Fibroblast of the aortic adventitia (primary cell): ENCODE data around the gene MRS2. TPM values are rescaled to one million over a fixed set of nuclear protein-coding genes. Genes with fewer than 3 reads are reported as not detected.
"Not testable (repeated sequence)": the region's sequence is repeated elsewhere in the genome, so short reads cannot be mapped to it uniquely, and the experiment has no call there.

Experiments
- DNase-seq: peaks from one replicate; pipeline ENCODE4 v3.0.0-alpha.2; 2010; ENCODE audit warnings: low read depth
- H3K4me3 ChIP-seq: 2 replicates; pipeline ENCODE4 v1.5.1; 2011; ENCODE audit warnings: low read depth, mild to moderate bottlenecking, control low read depth, low read length, moderate library complexity
- total RNA-seq: library from RNA; depleted of rRNA; stranded (reverse); fragments of >200 nt; gene quantifications from 2 replicates; pipeline ENCODE4 v1.2.3, GENCODE V29; 2012; ENCODE audit warnings: low replicate concordance
- TF ChIP-seq, protein P1 (sequence below): IDR thresholded peaks from 2 replicates; pipeline ENCODE4 v1.5.1; 2011; ENCODE audit warnings: mild to moderate bottlenecking, low read length, control low read depth, inconsistent platforms; ENCODE audit not compliant: insufficient read depth

Gene MRS2
- total RNA-seq, 1 donor: 18.3 TPM

DNA sequence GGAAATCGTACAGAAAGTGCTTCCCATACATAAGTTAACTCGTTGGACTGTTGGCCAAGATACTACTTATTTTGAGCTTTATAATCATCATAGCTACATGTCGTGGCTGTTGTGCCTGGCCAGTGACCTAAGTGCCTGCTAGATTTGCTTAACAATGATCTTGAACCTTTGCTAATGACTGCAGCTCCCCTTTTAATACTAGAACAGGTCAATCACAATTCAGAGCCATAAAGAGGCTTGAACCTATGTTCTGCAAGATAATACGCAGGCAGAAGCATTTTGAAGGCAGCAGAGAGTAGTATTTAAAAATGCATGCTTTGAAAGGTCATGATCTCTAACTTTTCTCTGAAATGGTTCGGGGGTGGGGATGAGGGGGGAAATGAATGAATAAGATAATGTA, 2.5 kb downstream of the MRS2 start:
- DNase-seq: no peak
- TF ChIP-seq, protein P1, sequence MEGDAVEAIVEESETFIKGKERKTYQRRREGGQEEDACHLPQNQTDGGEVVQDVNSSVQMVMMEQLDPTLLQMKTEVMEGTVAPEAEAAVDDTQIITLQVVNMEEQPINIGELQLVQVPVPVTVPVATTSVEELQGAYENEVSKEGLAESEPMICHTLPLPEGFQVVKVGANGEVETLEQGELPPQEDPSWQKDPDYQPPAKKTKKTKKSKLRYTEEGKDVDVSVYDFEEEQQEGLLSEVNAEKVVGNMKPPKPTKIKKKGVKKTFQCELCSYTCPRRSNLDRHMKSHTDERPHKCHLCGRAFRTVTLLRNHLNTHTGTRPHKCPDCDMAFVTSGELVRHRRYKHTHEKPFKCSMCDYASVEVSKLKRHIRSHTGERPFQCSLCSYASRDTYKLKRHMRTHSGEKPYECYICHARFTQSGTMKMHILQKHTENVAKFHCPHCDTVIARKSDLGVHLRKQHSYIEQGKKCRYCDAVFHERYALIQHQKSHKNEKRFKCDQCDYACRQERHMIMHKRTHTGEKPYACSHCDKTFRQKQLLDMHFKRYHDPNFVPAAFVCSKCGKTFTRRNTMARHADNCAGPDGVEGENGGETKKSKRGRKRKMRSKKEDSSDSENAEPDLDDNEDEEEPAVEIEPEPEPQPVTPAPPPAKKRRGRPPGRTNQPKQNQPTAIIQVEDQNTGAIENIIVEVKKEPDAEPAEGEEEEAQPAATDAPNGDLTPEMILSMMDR: no peak
- H3K4me3 ChIP-seq: no peak overlapping the region

DNA sequence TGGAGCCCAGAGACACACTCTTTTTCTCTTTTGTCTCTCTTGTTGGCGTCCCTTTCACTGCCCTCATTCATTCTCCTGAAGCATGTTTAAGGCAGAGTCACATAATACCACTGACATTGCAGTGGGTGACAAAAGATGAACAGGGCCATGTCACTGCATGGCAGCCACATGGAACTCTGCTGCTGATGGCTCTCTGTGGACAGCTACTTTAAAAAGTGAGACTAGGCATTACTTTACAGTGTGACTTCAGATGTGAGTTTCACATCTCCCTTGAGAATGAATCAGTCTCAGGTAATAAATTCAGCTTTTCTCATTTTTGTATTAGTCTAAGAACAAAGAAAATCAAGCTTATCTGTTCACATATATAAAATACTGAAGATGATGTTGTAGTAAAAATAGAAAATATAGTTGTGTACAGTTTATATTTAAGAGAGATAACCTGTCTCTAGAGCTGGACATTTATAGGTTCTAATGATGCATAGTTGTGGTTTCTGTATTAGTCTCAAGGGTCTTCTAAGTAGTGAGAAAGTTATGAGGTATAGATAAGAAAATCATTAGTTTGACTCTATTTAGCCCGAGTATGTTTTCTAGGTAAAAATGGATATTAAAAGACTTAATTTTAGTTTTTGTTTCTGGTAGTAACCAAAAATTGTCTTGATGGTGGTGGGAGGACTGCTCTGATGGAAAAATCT, 6.1 kb downstream of the MRS2 start:
- DNase-seq: no peak
- no peak overlapping the region for H3K4me3 ChIP-seq
- TF ChIP-seq, protein P1: no peak

DNA sequence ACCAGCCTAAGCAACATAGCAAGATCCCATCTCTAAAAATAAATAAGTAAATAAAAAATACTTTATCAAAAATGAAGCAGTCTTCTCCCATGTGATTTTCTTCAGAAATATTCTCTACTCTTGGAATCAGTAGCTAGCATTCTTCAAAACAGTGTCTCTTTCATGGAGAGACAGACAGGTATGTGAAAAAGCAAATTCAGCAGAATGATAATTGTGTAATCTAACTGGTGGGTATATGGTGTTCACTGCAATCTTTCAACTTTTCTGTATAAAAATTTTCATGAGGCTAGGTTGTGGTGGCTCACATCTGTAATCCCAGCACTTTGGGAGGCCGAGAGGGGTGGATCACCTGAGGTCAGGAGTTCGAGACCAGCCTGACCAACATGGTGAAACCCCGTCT, 7.9 kb downstream of the MRS2 start:
- TF ChIP-seq, protein P1: no peak
- DNase-seq: no peak
- no peak overlapping the region for H3K4me3 ChIP-seq

DNA sequence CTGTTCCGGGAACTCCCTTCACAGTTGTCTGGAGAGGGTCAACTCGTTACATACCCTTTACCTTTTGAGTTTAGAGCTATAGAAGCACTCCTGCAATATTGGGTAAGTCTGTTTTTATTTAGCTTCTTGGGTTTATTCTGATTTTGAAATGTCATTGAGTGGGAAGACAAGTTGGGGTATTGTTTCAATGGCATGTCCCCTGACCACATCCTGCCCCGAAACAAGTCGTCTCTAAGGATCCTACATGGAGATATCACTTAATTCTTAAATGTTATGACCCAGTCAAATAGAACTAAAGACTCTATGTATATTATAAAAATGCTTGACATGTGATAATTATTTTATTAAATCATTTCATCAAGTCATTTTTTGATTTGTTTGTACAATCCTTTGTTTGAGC, 9.6 kb downstream of the MRS2 start:
- H3K4me3 ChIP-seq: no peak overlapping the region
- TF ChIP-seq, protein P1: no peak
- DNase-seq: no peak

- not testable (repeated sequence) for H3K4me3 ChIP-seq, DNase-seq
These were observed 11.8 kb downstream of the MRS2 start for GRCh38 chr6:24414531-24414930.

- TF ChIP-seq, protein P1: no peak
- no peak for DNase-seq
- H3K4me3 ChIP-seq: no peak overlapping the region
These were observed 13.0 kb downstream of the MRS2 start for GRCh38 chr6:24415753-24416152.

DNA sequence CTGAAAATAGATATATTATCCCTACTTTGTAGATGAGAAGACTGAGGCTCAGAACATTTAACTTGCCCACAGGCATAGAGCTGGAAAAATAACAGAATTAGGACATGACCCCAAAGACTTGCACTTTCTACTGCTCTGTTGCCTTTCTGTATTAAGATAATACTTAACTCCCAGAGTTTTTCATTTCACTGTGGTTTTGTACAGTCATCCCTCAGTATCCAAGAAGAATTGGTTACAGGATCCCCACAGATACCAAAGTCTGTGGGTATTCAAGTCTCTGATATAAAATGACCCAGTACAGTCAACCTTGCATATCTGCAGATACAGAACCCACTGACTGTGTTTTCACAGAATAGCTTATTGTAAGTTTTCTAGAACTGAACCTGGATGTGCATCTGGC, 16.8 kb downstream of the MRS2 start:
- DNase-seq: no peak
- TF ChIP-seq, protein P1: no peak
- H3K4me3 ChIP-seq: no peak overlapping the region
